OCI-LY7 (cell line): ENCODE data around the gene ZC3HAV1L. TPM values are rescaled to one million over a fixed set of nuclear protein-coding genes. Genes with fewer than 3 reads are reported as not detected.

Experiments used
- BruUV-seq: library from RNA; stranded (reverse); fragments of 400-500 nt; replicated peaks from 2 replicates; lab custom pipeline; 2021; lab: Mats Ljungman, UMichigan
- CTCF ChIA-PET: fragments of 300-600 bp; sonication (Branson Sonifier 250); formaldehyde crosslinking; loops from one replicate; lab custom pipeline; 2022; ENCODE audit warnings: antibody characterized with exemption; ENCODE audit not compliant: unreplicated experiment; lab: Charles Lee
- POLR2A ChIA-PET: fragments of 300-600 bp; sonication (Branson Sonifier 250); formaldehyde crosslinking; loops from one replicate; lab custom pipeline; 2022; ENCODE audit warnings: antibody characterized with exemption; lab: Charles Lee
- DNase-seq: peaks from one replicate; pipeline ENCODE4 v3.0.0-alpha.2; 2015; ENCODE audit warnings: low spot score
- H2AFZ ChIP-seq: fragments of 200-600 bp; sonication (generic), shearing (Covaris generic); 2 replicates; pipeline ENCODE4 v1.6.1; 2014; ENCODE audit warnings: mild to moderate bottlenecking, antibody characterized with exemption, low read length, moderate library complexity
- H3K27ac ChIP-seq: fragments of 200-600 bp; sonication (generic); 2 replicates; pipeline ENCODE4 v1.5.1; 2014; ENCODE audit warnings: mixed run types, low read depth, mild to moderate bottlenecking, moderate library complexity, low read length, inconsistent platforms; ENCODE audit not compliant: poor library complexity, severe bottlenecking
- H3K36me3 ChIP-seq: fragments of 200-600 bp; sonication (generic); 2 replicates; pipeline ENCODE4 v1.6.1; 2014; ENCODE audit warnings: mild to moderate bottlenecking, antibody characterized with exemption, low read length, moderate library complexity, mixed read lengths; ENCODE audit not compliant: insufficient read depth
- H3K4me1 ChIP-seq: fragments of 200-600 bp; sonication (generic); 2 replicates; pipeline ENCODE4 v1.5.1; 2014; ENCODE audit warnings: mild to moderate bottlenecking, low read length; ENCODE audit not compliant: insufficient read depth, poor library complexity, severe bottlenecking
- H3K4me2 ChIP-seq: fragments of 200-600 bp; sonication (generic); 2 replicates; pipeline ENCODE4 v1.6.1; 2014; ENCODE audit warnings: mild to moderate bottlenecking, low read length
- H3K4me3 ChIP-seq: fragments of 200-600 bp; sonication (generic); 2 replicates; pipeline ENCODE4 v1.5.1; 2014; ENCODE audit warnings: mild to moderate bottlenecking, low read depth, low read length; ENCODE audit not compliant: poor library complexity, severe bottlenecking
- H3K79me2 ChIP-seq: fragments of 200-600 bp; sonication (generic); 2 replicates; pipeline ENCODE4 v1.6.1; 2016; ENCODE audit warnings: low read depth, mild to moderate bottlenecking, low read length, moderate library complexity, mixed read lengths; ENCODE audit not compliant: insufficient read depth
- H3K9me2 ChIP-seq: fragments of 200-600 bp; sonication (generic); 2 replicates; pipeline ENCODE4 v1.6.1; 2016; ENCODE audit warnings: mild to moderate bottlenecking, low read length, mixed read lengths; ENCODE audit not compliant: insufficient read depth
- H3K9me3 ChIP-seq: fragments of 200-600 bp; sonication (generic); 2 replicates; pipeline ENCODE4 v1.6.1; 2014; ENCODE audit warnings: mild to moderate bottlenecking, mixed run types, low read length, mixed read lengths
- H4K20me1 ChIP-seq: fragments of 200-600 bp; sonication (generic); 2 replicates; pipeline ENCODE4 v1.6.1; 2014; ENCODE audit warnings: mild to moderate bottlenecking, antibody characterized with exemption, low read length, moderate library complexity, mixed read lengths; ENCODE audit not compliant: insufficient read depth
- EZH2phosphoT487 ChIP-seq: fragments of 200-600 bp; sonication (generic); IDR thresholded peaks from 2 replicates; pipeline ENCODE4 v1.6.1; 2018; ENCODE audit warnings: low read depth, borderline replicate concordance, mild to moderate bottlenecking, mixed run types, antibody characterized with exemption, low read length, moderate library complexity, mixed read lengths
- intact Hi-C: fragments of 100-400 bp; cut with micrococcal nuclease; formaldehyde crosslinking; loops from one replicate; pipeline ENCODE4 v1.10.0; 2022; ENCODE audit not compliant: unreplicated experiment
- total RNA-seq, 2 experiments: library from RNA; depleted of rRNA in 1 of 2; stranded (reverse); fragments of >200 nt in 1 of 2; shearing (Covaris generic) in 1 of 2; gene quantifications; 2 replicates each; pipeline ENCODE4 v1.2.3, GENCODE V29; 2014 to 2022
- TF ChIP-seq, protein P1 (sequence below): fragments of 200-600 bp; sonication (generic); conservative IDR thresholded peaks from 2 replicates; pipeline ENCODE4 v1.5.1; 2014; ENCODE audit warnings: mild to moderate bottlenecking, antibody characterized with exemption, low read length, moderate library complexity, mixed read lengths

The ZC3HAV1L gene
- total RNA-seq, 2 experiments from 2014 or later = not detected

DNA sequence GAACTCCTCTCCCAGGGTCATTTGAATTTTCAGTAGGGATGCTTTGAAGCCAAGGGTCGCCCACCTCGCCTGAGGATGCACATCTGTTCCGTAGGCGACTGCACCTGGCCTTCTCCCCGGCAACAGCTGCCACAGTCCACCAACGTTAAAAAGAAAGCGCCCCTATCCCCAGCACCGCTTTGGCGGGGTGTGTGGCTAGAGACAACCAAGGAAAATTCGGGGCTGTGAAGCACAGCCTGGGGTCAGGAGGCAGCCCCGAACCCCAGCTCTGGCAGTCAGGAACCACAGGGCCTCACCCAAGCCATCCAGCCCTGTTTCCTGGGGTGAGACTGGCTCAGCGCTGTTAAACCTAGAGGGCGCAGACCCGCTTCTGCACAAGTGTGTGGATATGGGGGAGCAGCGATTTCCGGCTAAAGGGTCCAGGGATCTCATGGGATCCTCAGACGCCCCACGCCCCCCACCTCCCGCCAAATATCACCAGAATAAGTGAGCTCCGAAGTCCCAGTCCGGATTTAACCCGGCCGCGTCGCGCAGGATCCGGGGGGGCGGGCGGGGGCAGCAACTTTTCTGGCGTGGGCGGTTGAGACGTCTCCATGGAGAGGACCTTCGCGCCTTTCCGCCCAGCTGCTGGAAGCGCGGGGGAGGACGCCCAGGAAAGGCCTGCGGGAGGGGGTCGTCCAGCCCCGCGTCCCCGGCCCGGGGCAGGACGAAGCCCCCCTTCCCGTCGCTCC, 822 bp downstream of the ZC3HAV1L start:
- intact Hi-C loops = no loop called here
- Histone ChIP-seq H3K4me3 (no peak overlapping the region), H3K9me3 (no peaks in the 10 kb centered on the region), H3K79me2 (no peaks in the 10 kb centered on the region), H3K4me1 (no peaks in the 10 kb centered on the region), H4K20me1 (no peaks in the 10 kb centered on the region), H3K4me2 (no peak overlapping the region), H3K9me2 (no peaks in the 10 kb centered on the region), H3K27ac (no peak overlapping the region), H3K36me3 (no peaks in the 10 kb centered on the region), H2AFZ (no peak overlapping the region)
- ChIA-PET POLR2A (interaction anchor here (0.6 kb wide), 1 partner anchor 81 kb away, joined by 4 read pairs; no protein-coding TSS in a partner anchor), CTCF (no interaction called here)
- BruUV-seq = no TSS peak
- no peak for DNase-seq
- no peak for TF ChIP-seq EZH2phosphoT487
- TF ChIP-seq, protein P1, sequence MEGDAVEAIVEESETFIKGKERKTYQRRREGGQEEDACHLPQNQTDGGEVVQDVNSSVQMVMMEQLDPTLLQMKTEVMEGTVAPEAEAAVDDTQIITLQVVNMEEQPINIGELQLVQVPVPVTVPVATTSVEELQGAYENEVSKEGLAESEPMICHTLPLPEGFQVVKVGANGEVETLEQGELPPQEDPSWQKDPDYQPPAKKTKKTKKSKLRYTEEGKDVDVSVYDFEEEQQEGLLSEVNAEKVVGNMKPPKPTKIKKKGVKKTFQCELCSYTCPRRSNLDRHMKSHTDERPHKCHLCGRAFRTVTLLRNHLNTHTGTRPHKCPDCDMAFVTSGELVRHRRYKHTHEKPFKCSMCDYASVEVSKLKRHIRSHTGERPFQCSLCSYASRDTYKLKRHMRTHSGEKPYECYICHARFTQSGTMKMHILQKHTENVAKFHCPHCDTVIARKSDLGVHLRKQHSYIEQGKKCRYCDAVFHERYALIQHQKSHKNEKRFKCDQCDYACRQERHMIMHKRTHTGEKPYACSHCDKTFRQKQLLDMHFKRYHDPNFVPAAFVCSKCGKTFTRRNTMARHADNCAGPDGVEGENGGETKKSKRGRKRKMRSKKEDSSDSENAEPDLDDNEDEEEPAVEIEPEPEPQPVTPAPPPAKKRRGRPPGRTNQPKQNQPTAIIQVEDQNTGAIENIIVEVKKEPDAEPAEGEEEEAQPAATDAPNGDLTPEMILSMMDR = no peak

DNA sequence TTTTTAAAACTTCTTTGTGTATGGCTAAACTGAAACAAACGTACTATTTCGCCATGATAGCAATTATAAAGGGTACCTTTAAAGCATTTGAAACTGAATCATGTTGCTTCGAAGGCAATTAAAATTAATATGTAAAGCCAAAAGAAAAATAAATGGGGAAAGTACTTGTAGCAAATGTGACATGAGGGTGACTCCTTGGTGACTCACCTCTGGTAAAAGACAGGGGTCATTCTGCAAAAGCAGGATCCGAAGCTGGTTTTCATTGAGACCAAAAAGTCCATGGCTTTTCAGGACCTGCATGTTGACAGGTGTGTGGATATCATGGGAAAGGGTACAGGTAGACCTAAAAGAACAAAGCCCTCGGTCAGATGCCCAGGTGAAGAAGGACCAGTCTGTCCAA, 1.5 kb downstream of the ZC3HAV1L start:
- Histone ChIP-seq H2AFZ (no peak overlapping the region), H3K4me2 (no peak overlapping the region), H3K79me2 (no peaks in the 10 kb centered on the region), H4K20me1 (no peaks in the 10 kb centered on the region), H3K36me3 (no peaks in the 10 kb centered on the region), H3K9me2 (no peaks in the 10 kb centered on the region), H3K4me1 (no peaks in the 10 kb centered on the region), H3K27ac (no peak overlapping the region), H3K9me3 (no peaks in the 10 kb centered on the region), H3K4me3 (no peak overlapping the region)
- DNase-seq = no peak
- POLR2A ChIA-PET = interaction anchor here (0.6 kb wide), 1 partner anchor 80 kb away, joined by 4 read pairs; no protein-coding TSS in a partner anchor
- CTCF ChIA-PET = no interaction called here
- no TSS peak for BruUV-seq
- TF ChIP-seq, protein P1 = no peak
- no peak for TF ChIP-seq EZH2phosphoT487
- intact Hi-C loops = no loop called here
